Measurements from ENCODE around the gene EXOSC5. TPM values are rescaled to one million over a fixed set of nuclear protein-coding genes. Genes with fewer than 3 reads are reported as not detected.
"Not testable (repeated sequence)": the region's sequence is repeated elsewhere in the genome, so short reads cannot be mapped to it uniquely, and the experiment has no call there.

Gene EXOSC5
- total RNA-seq, 3 donors from 2014 or later: 86.3 to 95.5 (median 94.5) TPM

GRCh38 chr19:41403181-41403970, 6.2 kb upstream of the EXOSC5 start:
- Mint-ChIP-seq H3K27me3 (ENCODE audit: low read depth) (no peaks in the 10 kb centered on the region), H3K36me3 (ENCODE audit: insufficient read depth) (peaks cover 4% of the 10 kb centered on the region), H3K4me3 (no peak overlapping the region), H3K9me3 (no peaks in the 10 kb centered on the region), H3K4me1 (ENCODE audit: low read depth) (peaks cover 21% of the 10 kb centered on the region)
- DNase-seq: no peak
- ATAC-seq: peak in 1 of 2 donors; percentile 10

- peaks cover 4% of the 10 kb centered on the region for H3K36me3 Mint-ChIP-seq (ENCODE audit: insufficient read depth)
- H3K27me3 Mint-ChIP-seq (ENCODE audit: low read depth): no peaks in the 10 kb centered on the region
- ATAC-seq (no peak), DNase-seq (no peak)
- H3K4me3 Mint-ChIP-seq: no peak overlapping the region
- peaks cover 29% of the 10 kb centered on the region for H3K4me1 Mint-ChIP-seq (ENCODE audit: low read depth)
- no peaks in the 10 kb centered on the region for H3K9me3 Mint-ChIP-seq
Measured at GRCh38 chr19:41402010-41402409, 4.9 kb upstream of the EXOSC5 start.

GRCh38 chr19:41401483-41401882, 4.3 kb upstream of the EXOSC5 start:
- peaks cover 5% of the 10 kb centered on the region for H3K36me3 Mint-ChIP-seq (ENCODE audit: insufficient read depth)
- DNase-seq (no peak), ATAC-seq (no peak)
- H3K4me1 Mint-ChIP-seq (ENCODE audit: low read depth): peaks cover 30% of the 10 kb centered on the region
- no peaks in the 10 kb centered on the region for H3K27me3 Mint-ChIP-seq (ENCODE audit: low read depth)
- no peak overlapping the region for H3K4me3 Mint-ChIP-seq
- no peaks in the 10 kb centered on the region for H3K9me3 Mint-ChIP-seq

DNA sequence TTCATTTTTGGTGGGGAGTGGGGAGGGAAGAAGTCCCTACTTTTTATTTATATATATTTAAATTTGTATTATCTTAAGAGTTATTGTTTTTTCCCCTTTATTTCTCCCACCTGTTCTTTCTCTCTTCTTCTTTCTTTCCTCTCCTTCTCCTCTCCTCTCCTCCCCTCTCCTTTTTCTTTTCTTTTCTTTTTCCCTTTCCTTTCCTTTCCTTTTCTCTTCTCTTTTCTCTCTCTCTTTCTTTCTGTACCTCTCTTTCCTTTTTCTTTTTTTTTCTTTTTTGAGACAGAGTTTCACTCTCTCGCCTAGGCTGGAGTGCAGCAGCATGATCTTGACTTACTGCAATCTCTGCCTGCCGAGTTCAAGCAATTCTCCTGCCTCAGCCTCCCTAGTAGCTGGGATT, 2.4 kb upstream of the EXOSC5 start:
- ATAC-seq (no peak), DNase-seq (no peak)
- peaks cover 41% of the 10 kb centered on the region for H3K4me1 Mint-ChIP-seq (ENCODE audit: low read depth)
- peaks cover 14% of the 10 kb centered on the region for H3K36me3 Mint-ChIP-seq (ENCODE audit: insufficient read depth)
- H3K4me3 Mint-ChIP-seq: no peak overlapping the region
- no peaks in the 10 kb centered on the region for H3K27me3 Mint-ChIP-seq (ENCODE audit: low read depth)
- no peaks in the 10 kb centered on the region for H3K9me3 Mint-ChIP-seq

DNA sequence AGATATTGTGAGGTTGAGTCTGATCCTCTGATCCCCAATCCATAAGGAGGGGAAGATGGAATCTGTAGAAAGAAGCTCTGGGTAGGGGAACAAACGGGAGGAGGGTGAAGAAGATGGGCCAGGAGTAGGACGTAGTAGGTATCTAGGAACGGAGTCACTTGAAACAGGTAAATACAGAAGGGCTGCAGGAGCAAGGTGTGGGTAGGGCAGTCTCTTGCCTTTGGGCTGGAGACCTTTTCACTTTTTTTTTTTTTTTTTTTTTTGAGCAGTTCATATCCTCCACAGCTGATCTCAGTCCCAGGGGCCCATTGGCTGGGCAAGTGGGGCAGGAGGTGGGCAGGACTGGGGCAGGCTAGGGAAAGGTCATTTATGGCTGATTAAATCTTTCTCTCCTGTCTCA, 1.9 kb upstream of the EXOSC5 start:
- DNase-seq: no peak
- peak overlapping the region; percentile 99 for H3K4me3 Mint-ChIP-seq
- peaks cover 41% of the 10 kb centered on the region for H3K4me1 Mint-ChIP-seq (ENCODE audit: low read depth)
- H3K9me3 Mint-ChIP-seq: no peaks in the 10 kb centered on the region
- H3K36me3 Mint-ChIP-seq (ENCODE audit: insufficient read depth): peaks cover 14% of the 10 kb centered on the region
- no peaks in the 10 kb centered on the region for H3K27me3 Mint-ChIP-seq (ENCODE audit: low read depth)
- no peak for ATAC-seq

DNA sequence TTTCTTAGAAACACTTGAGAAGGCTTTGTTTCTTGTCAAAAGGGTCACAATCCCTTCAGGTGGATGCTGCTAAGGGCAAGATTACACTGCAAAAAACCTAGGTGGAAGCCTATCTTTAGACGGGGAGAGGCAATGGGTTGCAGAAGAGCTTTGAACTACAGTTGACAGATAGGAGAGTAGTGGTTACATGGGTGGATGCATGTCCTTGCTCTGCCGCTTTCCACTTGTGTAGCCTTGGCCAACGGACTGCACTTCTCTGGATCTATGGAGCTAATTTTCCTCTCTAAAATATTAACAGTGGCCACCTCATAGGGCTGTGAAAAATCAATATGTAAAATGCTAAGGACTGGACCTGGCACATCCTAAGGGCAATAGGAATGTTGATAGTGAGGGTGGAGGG, 1.4 kb upstream of the EXOSC5 start:
- DNase-seq: no peak
- no peak for ATAC-seq
- H3K4me3 Mint-ChIP-seq: peak overlapping the region; percentile 99
- no peaks in the 10 kb centered on the region for H3K9me3 Mint-ChIP-seq
- peaks cover 14% of the 10 kb centered on the region for H3K36me3 Mint-ChIP-seq (ENCODE audit: insufficient read depth)
- H3K4me1 Mint-ChIP-seq (ENCODE audit: low read depth): peaks cover 39% of the 10 kb centered on the region
- H3K27me3 Mint-ChIP-seq (ENCODE audit: low read depth): no peaks in the 10 kb centered on the region

- H3K36me3 Mint-ChIP-seq (ENCODE audit: insufficient read depth): peaks cover 14% of the 10 kb centered on the region
- peak overlapping the region; percentile 99 for H3K4me3 Mint-ChIP-seq
- no peaks in the 10 kb centered on the region for H3K9me3 Mint-ChIP-seq
- peaks cover 39% of the 10 kb centered on the region for H3K4me1 Mint-ChIP-seq (ENCODE audit: low read depth)
- DNase-seq (no peak), ATAC-seq (no peak)
- no peaks in the 10 kb centered on the region for H3K27me3 Mint-ChIP-seq (ENCODE audit: low read depth)
Measured at GRCh38 chr19:41398050-41398418, 875 bp upstream of the EXOSC5 start.

- H3K4me1 Mint-ChIP-seq (ENCODE audit: low read depth): peaks cover 31% of the 10 kb centered on the region
- peaks cover 22% of the 10 kb centered on the region for H3K36me3 Mint-ChIP-seq (ENCODE audit: insufficient read depth)
- no peaks in the 10 kb centered on the region for H3K9me3 Mint-ChIP-seq
- DNase-seq: no peak
- no peaks in the 10 kb centered on the region for H3K27me3 Mint-ChIP-seq (ENCODE audit: low read depth)
- H3K4me3 Mint-ChIP-seq: peak overlapping the region; percentile 99
- ATAC-seq: no peak
Measured at GRCh38 chr19:41395355-41395754, 1.8 kb downstream of the EXOSC5 start.

- Mint-ChIP-seq H3K27me3 (ENCODE audit: low read depth) (no peaks in the 10 kb centered on the region), H3K36me3 (ENCODE audit: insufficient read depth) (peaks cover 25% of the 10 kb centered on the region), H3K4me3 (no peak overlapping the region), H3K4me1 (ENCODE audit: low read depth) (peaks cover 14% of the 10 kb centered on the region), H3K9me3 (no peaks in the 10 kb centered on the region)
- no peak for DNase-seq
- ATAC-seq: no peak
Measured at GRCh38 chr19:41392775-41393174, 4.4 kb downstream of the EXOSC5 start.

GRCh38 chr19:41391618-41392017, 5.5 kb downstream of the EXOSC5 start:
- Mint-ChIP-seq H3K27me3 (ENCODE audit: low read depth) (no peaks in the 10 kb centered on the region), H3K4me1 (ENCODE audit: low read depth) (peaks cover 12% of the 10 kb centered on the region), H3K4me3 (no peak overlapping the region), H3K36me3 (ENCODE audit: insufficient read depth) (peaks cover 25% of the 10 kb centered on the region), H3K9me3 (no peaks in the 10 kb centered on the region)
- ATAC-seq (no peak), DNase-seq (no peak)

GRCh38 chr19:41386442-41386841, 10.7 kb downstream of the EXOSC5 start:
- ATAC-seq (no peak), DNase-seq (no peak)
- no peaks in the 10 kb centered on the region for H3K27me3 Mint-ChIP-seq (ENCODE audit: low read depth)
- H3K4me1 Mint-ChIP-seq (ENCODE audit: low read depth): no peaks in the 10 kb centered on the region
- H3K4me3 Mint-ChIP-seq: no peak overlapping the region
- no peaks in the 10 kb centered on the region for H3K9me3 Mint-ChIP-seq
- H3K36me3 Mint-ChIP-seq (ENCODE audit: insufficient read depth): peaks cover 20% of the 10 kb centered on the region

DNA sequence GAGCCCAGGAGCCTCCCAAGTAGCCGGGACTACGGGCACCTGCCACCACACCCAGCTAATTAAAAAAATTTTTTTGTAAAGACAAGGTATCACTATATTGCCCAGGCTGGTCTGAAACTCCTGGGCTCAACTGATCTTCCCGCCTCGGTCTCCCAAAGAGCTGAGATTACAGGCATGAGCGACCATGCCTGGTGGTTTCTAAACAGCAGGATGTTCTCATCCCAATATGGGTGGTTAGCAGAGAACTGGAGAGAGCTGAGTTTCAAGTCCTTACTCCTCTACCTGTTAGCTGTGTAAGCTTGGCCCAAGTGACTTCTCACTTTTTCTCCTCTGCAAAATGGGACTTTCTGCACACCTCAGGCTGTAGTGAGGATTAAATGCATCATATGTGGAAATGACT, 12.8 kb downstream of the EXOSC5 start:
- no peak overlapping the region for H3K4me3 Mint-ChIP-seq
- ATAC-seq (no peak), DNase-seq (no peak)
- H3K9me3 Mint-ChIP-seq: no peaks in the 10 kb centered on the region
- no peaks in the 10 kb centered on the region for H3K4me1 Mint-ChIP-seq (ENCODE audit: low read depth)
- H3K36me3 Mint-ChIP-seq (ENCODE audit: insufficient read depth): peaks cover 10% of the 10 kb centered on the region
- H3K27me3 Mint-ChIP-seq (ENCODE audit: low read depth): no peaks in the 10 kb centered on the region

GRCh38 chr19:41381536-41381935, 15.6 kb downstream of the EXOSC5 start:
- not testable (repeated sequence) for DNase-seq; H3K4me3 Mint-ChIP-seq; H3K4me1 Mint-ChIP-seq (ENCODE audit: low read depth); ATAC-seq; H3K27me3 Mint-ChIP-seq (ENCODE audit: low read depth); H3K36me3 Mint-ChIP-seq (ENCODE audit: insufficient read depth); H3K9me3 Mint-ChIP-seq

- ATAC-seq (peak; percentile 54 to 58), DNase-seq (no peak)
- H3K4me1 Mint-ChIP-seq (ENCODE audit: low read depth): peaks cover 10% of the 10 kb centered on the region
- no peak overlapping the region for H3K4me3 Mint-ChIP-seq
- H3K27me3 Mint-ChIP-seq (ENCODE audit: low read depth): no peaks in the 10 kb centered on the region
- H3K36me3 Mint-ChIP-seq (ENCODE audit: insufficient read depth): peaks cover 3% of the 10 kb centered on the region
- no peaks in the 10 kb centered on the region for H3K9me3 Mint-ChIP-seq
Measured at GRCh38 chr19:41377977-41378709, 19.0 kb downstream of the EXOSC5 start.

- Mint-ChIP-seq H3K36me3 (ENCODE audit: insufficient read depth) (no peaks in the 10 kb centered on the region), H3K4me3 (peak overlapping the region; percentile 72), H3K9me3 (no peaks in the 10 kb centered on the region), H3K4me1 (ENCODE audit: low read depth) (peaks cover 10% of the 10 kb centered on the region), H3K27me3 (ENCODE audit: low read depth) (no peaks in the 10 kb centered on the region)
- DNase-seq: peak; percentile 54
- peak; percentile 54 to 74 for ATAC-seq
Measured at GRCh38 chr19:41376998-41377365, 20.2 kb downstream of the EXOSC5 start.
